Transverse colon (tissue), 4 donors: Measurements from ENCODE around the gene RNF115. TPM values are rescaled to one million over a fixed set of nuclear protein-coding genes. Genes with fewer than 3 reads are reported as not detected.
"Not testable (repeated sequence)": the region's sequence is repeated elsewhere in the genome, so short reads cannot be mapped to it uniquely, and the experiment has no call there.

ENCODE experiments used
- DNase-seq: peaks from one replicate; pipeline ENCODE4 v3.0.0-alpha.2; 2019
- H3K27ac ChIP-seq, 4 donors: fragments of 200-600 bp; sonication (generic); 2 replicates each; pipeline ENCODE4 v1.5.1; 2016 to 2018; ENCODE audit warnings: inconsistent platforms in 4 of 4
- H3K27me3 ChIP-seq: fragments of 200-600 bp; sonication (generic); 2 replicates; pipeline ENCODE4 v1.5.1; 2017; ENCODE audit warnings: inconsistent platforms
- H3K36me3 ChIP-seq, 4 donors: fragments of 200-600 bp; sonication (generic); 2 replicates each; pipeline ENCODE4 v1.5.1; 2017 to 2019; ENCODE audit warnings: inconsistent platforms in 4 of 4
- H3K4me1 ChIP-seq, 4 donors: fragments of 200-600 bp; sonication (generic); 2 replicates each; pipeline ENCODE4 v1.5.1; 2017 to 2020; ENCODE audit warnings: inconsistent platforms in 4 of 4
- H3K4me3 ChIP-seq, 4 donors: fragments of 200-600 bp; sonication (generic); 1 replicate in 1 of 4; 2 replicates in 3 of 4; pipeline versions ENCODE4 v1.5.1 to v1.6.1; 2017 to 2019; ENCODE audit warnings: inconsistent platforms in 4 of 4
- H3K9me3 ChIP-seq, 2 donors: fragments of 200-600 bp; sonication (generic); 2 replicates each; pipeline ENCODE4 v1.5.1; 2017 to 2019; ENCODE audit warnings: inconsistent platforms in 2 of 2
- CTCF ChIP-seq, 5 experiments: fragments of 200-600 bp in 3 of 5; fragments of 450-650 bp in 2 of 5; sonication (generic) in 3 of 5; IDR thresholded peaks; 1 replicate in 2 of 5; 2 replicates in 3 of 5; pipeline ENCODE4 v1.5.1; 2016 to 2017; ENCODE audit warnings: antibody characterized with exemption in 5 of 5, inconsistent platforms in 3 of 5, mild to moderate bottlenecking in 2 of 5, moderate library complexity in 1 of 5
- EP300 ChIP-seq: sonication (generic); formaldehyde crosslinking; IDR thresholded peaks from one replicate; pipeline ENCODE4 v1.6.1; 2017; ENCODE audit warnings: antibody characterized with exemption, low read depth
- POLR2A ChIP-seq: fragments of 450-650 bp; IDR thresholded peaks from one replicate; pipeline ENCODE4 v1.6.1; 2016; ENCODE audit warnings: antibody characterized with exemption, mild to moderate bottlenecking, moderate library complexity
- POLR2AphosphoS5 ChIP-seq, 3 donors: sonication (generic); formaldehyde crosslinking; IDR thresholded peaks; one replicate each; pipeline ENCODE4 v1.6.1; 2016; ENCODE audit warnings: antibody characterized with exemption in 3 of 3
- WGBS, 2 donors: methylation state at CpG; one replicate each; pipeline ENCODE4 v1.1.5; 2018; ENCODE audit warnings: low coverage in 1 of 2; 5-methylcytosine and 5-hydroxymethylcytosine counted together
- in situ Hi-C, 4 donors: fragments of 200-750 bp; cut with MboI; loops; one replicate each; pipeline versions ENCODE4 v1.15.0 to v1.15.1; 2017; ENCODE audit warnings: low sequenced_read_pairs in 3 of 4, low pct_ligation_motif_present in 1 of 4, low pct_unique_long_range_greater_than_20kb in 1 of 4
- intact Hi-C: fragments of 100-400 bp; cut with DNase I; formaldehyde crosslinking; loops from one replicate; pipeline ENCODE4 v1.15.1; 2023; ENCODE audit warnings: low total_unique reads
- total RNA-seq, 4 donors: library from RNA; depleted of rRNA; stranded (reverse); fragments of >200 nt; gene quantifications; one replicate each; pipeline ENCODE4 v1.1.0, GENCODE V29; 2016

RNF115 gene
- total RNA-seq, 4 donors from 2014 or later: 6.4 to 21.5 (median 13.3) TPM

- H3K4me3 ChIP-seq, in situ Hi-C loops, H3K36me3 ChIP-seq, H3K27ac ChIP-seq, intact Hi-C loops, H3K27me3 ChIP-seq, DNase-seq, H3K9me3 ChIP-seq, H3K4me1 ChIP-seq: not testable (repeated sequence)
- WGBS, 2 donors: 98% methylated on average over 11 of the region's 11 CpGs; no CpG with 5 or more reads in 1 of the 2 donors
These were observed 62.4 kb downstream of the RNF115 start for GRCh38 chr1:145761498-145761897.

- H3K4me3 ChIP-seq, in situ Hi-C loops, H3K9me3 ChIP-seq, H3K4me1 ChIP-seq, H3K27me3 ChIP-seq, DNase-seq, H3K27ac ChIP-seq, intact Hi-C loops: not testable (repeated sequence)
- H3K36me3 ChIP-seq: peaks cover 0 to 18% (median 3%) of the 10 kb centered on the region in 4 donors
- 97 to 100% methylated on average over 3 to 4 of the region's 4 CpGs for WGBS, 2 donors
These were observed 63.4 kb downstream of the RNF115 start for GRCh38 chr1:145760395-145760949.

- H3K36me3 ChIP-seq: peaks cover 0 to 18% (median 3%) of the 10 kb centered on the region in 4 donors
- H3K9me3 ChIP-seq: no peaks in the 10 kb centered on the region
- in situ Hi-C loops: no loop called here
- H3K27ac ChIP-seq: no peak overlapping the region
- H3K4me1 ChIP-seq: no peaks in the 10 kb centered on the region
- H3K27me3 ChIP-seq: no peaks in the 10 kb centered on the region
- no peak overlapping the region for H3K4me3 ChIP-seq
- intact Hi-C loops: no loop called here
- TF ChIP-seq EP300: no peak
- no peak for TF ChIP-seq POLR2AphosphoS5 (IDR thresholded peaks at IDR 0.05)
- TF ChIP-seq CTCF (IDR thresholded peaks at IDR 0.05): no peak
- no peak for TF ChIP-seq POLR2A
- 97% methylated on average over 1 of the region's 1 CpG; no CpG with 5 or more reads in 1 of the 2 donors for WGBS, 2 donors
- DNase-seq: no peak
These were observed 64.2 kb downstream of the RNF115 start for GRCh38 chr1:145759721-145760120.

GRCh38 chr1:145758575-145758974 lies 65.3 kb downstream of the RNF115 start:
- no peak for DNase-seq
- WGBS, 2 donors: 95% methylated on average over 1 of the region's 1 CpG; no CpG with 5 or more reads in 1 of the 2 donors
- Histone ChIP-seq H3K27me3 (no peaks in the 10 kb centered on the region), H3K36me3 (peaks cover 0 to 18% (median 3%) of the 10 kb centered on the region in 4 donors), H3K27ac (no peak overlapping the region), H3K9me3 (no peaks in the 10 kb centered on the region), H3K4me3 (no peak overlapping the region), H3K4me1 (no peaks in the 10 kb centered on the region)
- TF ChIP-seq POLR2A: no peak
- no peak for TF ChIP-seq POLR2AphosphoS5 (IDR thresholded peaks at IDR 0.05)
- in situ Hi-C loops: no loop called here
- intact Hi-C loops: no loop called here

GRCh38 chr1:145758116-145758515 lies 65.8 kb downstream of the RNF115 start:
- WGBS, 2 donors: 94% methylated on average over 1 of the region's 1 CpG; no CpG with 5 or more reads in 1 of the 2 donors
- peaks cover 0 to 18% (median 3%) of the 10 kb centered on the region in 4 donors for H3K36me3 ChIP-seq
- intact Hi-C loops (no loop called here), in situ Hi-C loops (no loop called here)
- H3K4me1 ChIP-seq: no peaks in the 10 kb centered on the region
- TF ChIP-seq EP300: no peak
- no peaks in the 10 kb centered on the region for H3K27me3 ChIP-seq
- H3K27ac ChIP-seq: no peak overlapping the region
- DNase-seq: no peak
- no peaks in the 10 kb centered on the region for H3K9me3 ChIP-seq
- no peak overlapping the region for H3K4me3 ChIP-seq

GRCh38 chr1:145757420-145757819 lies 66.5 kb downstream of the RNF115 start:
- in situ Hi-C loops: no loop called here

More at GRCh38 chr1:145757420-145757819, 66.5 kb downstream of the RNF115 start:
- no peak for DNase-seq
- Histone ChIP-seq H3K4me3 (no peak overlapping the region), H3K4me1 (no peaks in the 10 kb centered on the region), H3K36me3 (peaks cover 0 to 18% (median 5%) of the 10 kb centered on the region in 4 donors), H3K27me3 (no peaks in the 10 kb centered on the region), H3K9me3 (no peaks in the 10 kb centered on the region), H3K27ac (no peak overlapping the region)
- intact Hi-C loops: no loop called here
- no peak for TF ChIP-seq POLR2AphosphoS5 (IDR thresholded peaks at IDR 0.05)
- WGBS, 2 donors: 92 to 94% methylated on average over 2 of the region's 2 CpGs
